ENCODE measurements around the gene FRY.

GRCh38 chr13:32200741-32201140 lies 169.2 kb downstream of the FRY start:
- no peak for TF ChIP-seq SP1 (IDR thresholded peaks at IDR 0.05)
- no peak for TF ChIP-seq MAX (IDR thresholded peaks at IDR 0.05)
- TF ChIP-seq ZBTB33 (IDR thresholded peaks at IDR 0.05): no peak
- TF ChIP-seq CTCF (IDR thresholded peaks at IDR 0.05; ENCODE audit: low read depth, low read length, missing input control): no peak
- TF ChIP-seq TAF1 (conservative IDR thresholded peaks at IDR 0.05): no peak
- TF ChIP-seq GABPA (IDR thresholded peaks at IDR 0.05 in 1 of 2, conservative IDR thresholded peaks at IDR 0.05 in 1 of 2): no peak
- TF ChIP-seq EGR1 (IDR thresholded peaks at IDR 0.05; ENCODE audit: low read depth in 2 of 2): no peak
- TF ChIP-seq RAD21 (IDR thresholded peaks at IDR 0.05): no peak
- no peak for TF ChIP-seq REST (IDR thresholded peaks at IDR 0.05)
- TF ChIP-seq YY1 (IDR thresholded peaks at IDR 0.05): no peak
- no peak for TF ChIP-seq ATF3 (IDR thresholded peaks at IDR 0.05)
- no peak for TF ChIP-seq FOXA1 (IDR thresholded peaks at IDR 0.05)
- no peak for TF ChIP-seq HNF4A (conservative IDR thresholded peaks at IDR 0.05)
